GM18498 (cell line): ENCODE results near the gene CFDP1.
"Not testable (repeated sequence)": the region's sequence is repeated elsewhere in the genome, so short reads cannot be mapped to it uniquely, and the experiment has no call there.

ENCODE experiments used
- ATAC-seq: cut with Tn5 transposase; IDR thresholded peaks from one replicate; pipeline ENCODE4 v1.9.1; 2021; ENCODE audit warnings: mild to moderate bottlenecking, moderate library complexity; ENCODE audit not compliant: unreplicated experiment

Gene CFDP1

GRCh38 chr16:75271441-75272096 is 161.7 kb downstream of the CFDP1 start:
- ATAC-seq = peak; percentile 21

- ATAC-seq = not testable (repeated sequence)
Measured at GRCh38 chr16:75269358-75269757, 163.9 kb downstream of the CFDP1 start.

- ATAC-seq = no peak
Measured at GRCh38 chr16:75267631-75268264, 165.6 kb downstream of the CFDP1 start.

- no peak for ATAC-seq
Measured at GRCh38 chr16:75266738-75267630, 166.3 kb downstream of the CFDP1 start.

GRCh38 chr16:75265911-75266701 is 167.2 kb downstream of the CFDP1 start:
- peak; percentile 69 for ATAC-seq

GRCh38 chr16:75264999-75265910 is 168.0 kb downstream of the CFDP1 start:
- peak; percentile 35 for ATAC-seq

GRCh38 chr16:75264457-75264998 is 168.8 kb downstream of the CFDP1 start:
- ATAC-seq = no peak

GRCh38 chr16:75263963-75264445 is 169.3 kb downstream of the CFDP1 start:
- no peak for ATAC-seq

- no peak for ATAC-seq
Measured at GRCh38 chr16:75263291-75263962, 169.9 kb downstream of the CFDP1 start.

GRCh38 chr16:75262800-75263127 is 170.5 kb downstream of the CFDP1 start:
- ATAC-seq = no peak

- ATAC-seq = no peak
Measured at GRCh38 chr16:75262104-75262799, 171.1 kb downstream of the CFDP1 start.

- no peak for ATAC-seq
Measured at GRCh38 chr16:75261590-75262078, 171.7 kb downstream of the CFDP1 start.

GRCh38 chr16:75260851-75261589 is 172.3 kb downstream of the CFDP1 start:
- no peak for ATAC-seq

GRCh38 chr16:75258807-75259141 is 174.5 kb downstream of the CFDP1 start:
- ATAC-seq = no peak

- no peak for ATAC-seq
Measured at GRCh38 chr16:75257886-75258806, 175.2 kb downstream of the CFDP1 start.

GRCh38 chr16:75256696-75257343 is 176.5 kb downstream of the CFDP1 start:
- ATAC-seq = no peak
